SK-N-MC (cell line): ENCODE results near the gene SEMA4F.

Experiments used
- EZH2 ChIP-seq: fragments of 200-600 bp; sonication (generic); IDR thresholded peaks from one replicate; pipeline ENCODE4 v1.6.1; 2017; ENCODE audit warnings: antibody characterized with exemption
- FOXP2 ChIP-seq: optimal IDR thresholded peaks from 2 replicates; pipeline ENCODE3; 2011; ENCODE audit warnings: mild to moderate bottlenecking, moderate library complexity; ENCODE audit not compliant: insufficient read depth; ENCODE audit errors: extremely low read length, control extremely low read depth
- POLR2AphosphoS5 ChIP-seq: IDR thresholded peaks from 2 replicates; pipeline ENCODE4 v1.6.1; 2012; ENCODE audit warnings: mild to moderate bottlenecking, low read depth, low read length, borderline replicate concordance

DNA sequence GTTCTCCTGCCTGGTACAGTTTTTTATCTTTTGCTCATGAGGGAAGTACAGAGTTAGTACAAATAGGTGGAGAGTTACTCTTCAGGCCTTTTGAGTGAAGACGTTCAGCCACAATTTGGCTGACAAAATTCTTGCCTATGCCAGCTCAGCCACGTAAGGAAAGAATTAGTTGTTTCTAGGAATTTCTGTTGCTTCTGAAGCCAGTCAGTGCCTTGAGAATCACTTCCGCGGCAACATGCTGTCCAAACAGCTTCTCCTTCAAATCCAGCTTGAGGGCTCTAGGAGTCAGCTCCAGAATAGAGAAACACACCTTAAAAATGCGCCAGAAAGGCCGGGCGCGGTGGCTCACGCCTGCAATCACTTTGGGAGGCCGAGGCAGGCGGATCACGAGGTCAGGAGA, 33.4 kb upstream of the SEMA4F start:
- TF ChIP-seq POLR2AphosphoS5 = no peak
- no peak for TF ChIP-seq EZH2
- TF ChIP-seq FOXP2 = no peak
